ENCODE data around the gene VPS9D1. TPM values are rescaled to one million over a fixed set of nuclear protein-coding genes. Genes with fewer than 3 reads are reported as not detected.
"Not testable (repeated sequence)": the region's sequence is repeated elsewhere in the genome, so short reads cannot be mapped to it uniquely, and the experiment has no call there.

The VPS9D1 gene
- total RNA-seq, 2 donors from 2014 or later, result 9.0 to 11.0 TPM

DNA sequence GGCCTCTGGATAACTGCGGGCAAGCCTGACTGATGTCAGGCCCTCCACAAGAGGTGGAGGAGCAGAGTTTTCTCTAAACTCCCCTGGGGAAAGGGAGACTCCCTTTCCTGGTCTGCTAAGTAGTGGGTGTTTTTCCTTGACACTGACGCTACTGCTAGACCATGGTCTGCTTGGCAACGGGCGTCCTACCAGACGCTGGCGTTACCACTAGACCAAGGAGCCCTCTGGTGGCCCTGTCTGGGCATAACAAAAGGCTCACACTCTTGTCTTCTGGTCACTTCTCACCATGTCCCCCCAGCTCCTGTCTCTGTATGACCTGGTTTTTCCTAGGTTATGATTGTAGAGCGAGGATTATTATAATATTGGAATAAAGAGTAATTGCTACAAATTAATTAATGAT, 53.7 kb downstream of the VPS9D1 start:
- H3K36me3 Mint-ChIP-seq; H3K27me3 Mint-ChIP-seq; H3K4me1 Mint-ChIP-seq (ENCODE audit: low read depth in 2 of 2); ATAC-seq; H3K9me3 Mint-ChIP-seq; H3K4me3 Mint-ChIP-seq; H3K27ac Mint-ChIP-seq: not testable (repeated sequence)
- peak; percentile 54 for DNase-seq (ENCODE audit: low spot score)

DNA sequence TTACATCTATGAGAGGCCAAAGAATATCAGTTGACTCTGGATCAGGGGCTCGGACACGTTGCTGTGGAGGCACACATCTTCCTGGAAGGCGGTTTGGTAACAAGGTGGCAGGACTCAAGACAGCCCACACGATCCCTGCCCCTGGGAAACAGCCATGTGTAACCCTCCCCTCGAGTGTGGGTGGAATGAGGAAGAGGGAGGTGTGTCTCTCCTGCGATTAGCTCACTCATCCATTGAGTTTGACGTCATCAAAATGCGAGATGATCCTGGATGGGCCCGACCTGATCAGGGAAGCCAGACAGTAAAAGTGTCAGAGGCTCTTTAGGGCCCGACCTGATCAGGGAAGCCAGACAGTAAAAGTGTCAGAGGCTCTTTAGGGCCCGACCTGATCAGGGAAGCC, 56.5 kb downstream of the VPS9D1 start:
- H3K36me3 Mint-ChIP-seq, ATAC-seq: not testable (repeated sequence)

DNA sequence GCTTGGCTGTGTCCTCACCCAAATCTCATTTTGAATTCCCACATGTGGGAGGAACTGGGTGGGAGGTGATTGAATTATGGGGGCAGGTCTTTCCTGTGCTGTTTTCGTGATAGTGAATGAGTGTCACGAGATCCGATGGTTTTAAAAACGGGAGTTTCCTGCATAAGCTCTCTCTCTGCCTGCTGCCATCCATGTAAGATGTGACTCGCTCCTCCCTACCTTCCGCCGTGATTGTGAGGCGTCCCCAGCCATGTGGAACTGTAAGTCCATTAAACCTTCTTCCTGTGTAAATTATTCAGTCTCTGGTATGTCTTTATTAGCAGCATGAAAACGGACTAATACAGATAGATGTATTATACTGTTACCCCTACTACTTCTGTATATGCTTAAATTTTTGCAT, 59.5 kb downstream of the VPS9D1 start:
- Mint-ChIP-seq H3K9me3 (no peaks in the 10 kb centered on the region), H3K36me3 (peaks cover 6% of the 10 kb centered on the region), H3K27me3 (no peaks in the 10 kb centered on the region), H3K4me1 (ENCODE audit: low read depth in 2 of 2) (peaks cover 19 to 20% of the 10 kb centered on the region in 2 donors), H3K27ac (no peak overlapping the region), H3K4me3 (no peak overlapping the region)
- DNase-seq (ENCODE audit: low spot score) (peak; percentile 16), ATAC-seq (no peak)

More for the DNA sequence above, 56.5 kb downstream of the VPS9D1 start:
- peak; percentile 15 for DNase-seq (ENCODE audit: low spot score)
- not testable (repeated sequence) for H3K4me3 Mint-ChIP-seq; H3K27ac Mint-ChIP-seq; H3K4me1 Mint-ChIP-seq (ENCODE audit: low read depth in 2 of 2); H3K9me3 Mint-ChIP-seq; H3K27me3 Mint-ChIP-seq

DNA sequence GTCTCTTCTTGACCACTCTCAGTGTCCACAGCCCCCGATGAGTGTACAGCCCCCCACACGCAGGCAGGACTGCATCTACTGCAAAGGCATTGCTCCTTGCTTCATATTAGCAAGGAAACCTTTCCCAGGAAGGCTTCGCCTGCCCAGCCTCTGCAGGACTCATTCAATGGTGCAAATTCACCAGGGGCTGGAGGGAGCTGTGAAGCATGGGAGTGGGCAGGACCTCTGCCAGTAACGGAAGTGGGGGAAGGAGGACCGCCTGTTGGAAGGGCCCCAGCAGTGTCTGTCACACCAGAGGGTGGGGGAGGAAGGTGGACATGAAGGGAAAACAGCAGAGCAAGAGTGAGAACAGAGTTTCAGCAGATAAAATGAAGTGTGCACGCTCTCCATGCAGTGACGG, 60.6 kb downstream of the VPS9D1 start:
- ATAC-seq (no peak), DNase-seq (ENCODE audit: low spot score) (peak; percentile 15)
- H3K4me1 Mint-ChIP-seq (ENCODE audit: low read depth in 2 of 2), result peaks cover 23 to 27% of the 10 kb centered on the region in 2 donors
- H3K27me3 Mint-ChIP-seq, result no peaks in the 10 kb centered on the region
- peaks cover 6% of the 10 kb centered on the region for H3K36me3 Mint-ChIP-seq
- no peaks in the 10 kb centered on the region for H3K9me3 Mint-ChIP-seq
- no peak overlapping the region for H3K4me3 Mint-ChIP-seq
- no peak overlapping the region for H3K27ac Mint-ChIP-seq

DNA sequence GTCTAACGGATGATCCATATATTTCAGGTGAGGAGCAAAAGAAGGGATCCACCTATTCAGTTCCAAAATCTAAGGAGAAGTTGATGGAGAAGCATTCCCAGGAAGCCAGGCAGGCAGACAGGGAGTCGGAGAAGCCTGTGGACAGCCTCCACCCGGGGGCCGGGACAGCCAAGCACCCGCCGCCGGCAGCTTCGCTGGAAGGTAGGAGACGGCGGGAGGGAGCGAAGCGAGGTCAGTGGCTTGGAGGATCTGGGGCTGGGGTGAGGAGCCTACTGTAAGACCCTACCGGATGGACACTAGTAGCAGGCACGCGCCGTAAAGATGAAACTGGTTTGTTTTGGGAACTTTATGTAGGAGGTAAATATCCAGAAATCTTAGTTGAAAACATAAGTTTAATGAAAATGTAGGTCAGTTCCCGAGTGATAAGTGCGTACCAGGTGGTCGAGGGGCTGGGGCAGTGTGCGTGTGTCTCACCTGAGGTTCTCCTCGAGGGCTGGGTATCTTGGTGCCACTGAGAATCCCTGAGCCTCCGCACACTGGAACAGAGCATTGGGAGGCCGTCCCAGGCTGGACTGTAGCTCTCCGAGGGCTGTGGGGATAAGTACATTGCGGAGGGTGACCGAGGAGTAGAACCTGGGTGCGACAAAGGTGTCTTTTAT, 62.3 kb downstream of the VPS9D1 start:
- peaks cover 6% of the 10 kb centered on the region for H3K36me3 Mint-ChIP-seq
- ATAC-seq, result peak in 1 of 2 donors; percentile 52
- peak; percentile 56 for DNase-seq (ENCODE audit: low spot score)
- no peaks in the 10 kb centered on the region for H3K27me3 Mint-ChIP-seq
- H3K4me1 Mint-ChIP-seq (ENCODE audit: low read depth in 2 of 2), result peaks cover 23 to 33% of the 10 kb centered on the region in 2 donors
- H3K9me3 Mint-ChIP-seq, result no peaks in the 10 kb centered on the region
- H3K27ac Mint-ChIP-seq, result peak overlapping the region; percentile 77 to 80
- H3K4me3 Mint-ChIP-seq, result peak overlapping the region; percentile 94

DNA sequence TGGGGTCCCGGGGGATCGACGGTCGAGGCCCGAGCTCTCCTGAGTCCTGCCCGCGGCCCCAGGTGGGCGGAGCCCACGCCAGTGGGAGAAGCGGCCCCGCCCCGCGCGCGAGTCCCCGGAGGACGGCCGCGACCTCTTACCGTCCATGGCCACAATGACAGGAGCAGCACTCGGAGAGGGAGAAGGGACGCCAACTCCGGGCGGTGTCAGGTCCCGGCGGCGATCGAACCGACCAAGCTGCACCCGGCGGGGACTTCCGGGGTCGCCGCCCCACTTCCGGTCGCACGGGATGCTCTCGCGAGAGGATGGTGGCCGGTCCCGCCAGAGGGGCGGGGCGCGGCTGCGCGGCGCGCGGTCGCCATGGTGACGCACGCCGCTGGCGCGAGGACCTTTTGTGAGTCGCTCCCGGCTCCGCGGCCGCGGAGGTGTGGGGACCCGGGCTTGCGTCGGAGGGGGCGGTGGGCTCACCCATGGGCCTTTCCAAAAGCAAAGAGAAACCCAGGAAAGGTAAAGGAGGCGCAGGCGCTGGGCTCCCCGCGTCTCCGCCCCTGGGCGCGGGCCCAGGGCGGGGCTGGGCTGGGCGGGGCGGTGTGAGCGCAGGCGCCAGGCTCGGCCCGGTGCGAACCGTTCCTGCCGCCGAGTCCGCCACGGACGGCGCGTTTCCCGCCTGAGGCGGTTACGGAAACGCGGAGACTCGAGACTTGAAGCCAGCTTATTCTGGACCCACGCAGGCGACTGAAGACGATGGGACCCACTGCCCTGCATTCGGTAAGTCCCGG, 63.1 kb downstream of the VPS9D1 start, which contains the start of the genes CHMP1A and SPATA33:
TSS of gene CHMP1A (minus strand) at position 267 of the 779 bp plus-strand sequence. CDS start at position 147, 120 bp downstream.
TSS of gene SPATA33 (plus strand) at position 395 of the 779 bp plus-strand sequence. CDS start at position 471, 76 bp downstream.
- ATAC-seq, result peak; percentile 95 to 97
- peak within 1 kb of the TSS; percentile 77 to 82 for H3K27ac Mint-ChIP-seq
- DNase-seq (ENCODE audit: low spot score), result peak; percentile 95
- peaks cover 23 to 33% of the 10 kb centered on the region in 2 donors for H3K4me1 Mint-ChIP-seq (ENCODE audit: low read depth in 2 of 2)
- no peaks in the 10 kb centered on the region for H3K27me3 Mint-ChIP-seq
- peaks cover 6% of the 10 kb centered on the region for H3K36me3 Mint-ChIP-seq
- peak within 1 kb of the TSS; percentile 94 for H3K4me3 Mint-ChIP-seq
- no peaks in the 10 kb centered on the region for H3K9me3 Mint-ChIP-seq

Other genes with a start within 250 kb of the VPS9D1 start
- gene ANKRD11, start 230.3 kb downstream of the VPS9D1 start, total RNA-seq, result 100 to 1,000 TPM; 197 to 320 TPM
- 100 to 1,000 TPM in 1 of 2 donors, 10 to 100 TPM in 1; 88.6 to 188 TPM for gene SPG7, start 212.5 kb downstream of the VPS9D1 start, total RNA-seq
- gene RPL13, start 160.2 kb downstream of the VPS9D1 start, total RNA-seq, result 1,000 to 10,000 TPM; 1,294 to 1,944 TPM
- gene CPNE7, start 145.1 kb downstream of the VPS9D1 start, total RNA-seq, result 1 to 10 TPM in 1 of 2 donors, under 1 TPM in 1; 0.81 to 4.2 TPM
- gene DPEP1, start 107.3 kb downstream of the VPS9D1 start, total RNA-seq, result not detected
- gene CHMP1A, start 63.2 kb downstream of the VPS9D1 start, total RNA-seq, result 100 to 1,000 TPM in 1 of 2 donors, 10 to 100 TPM in 1; 92.8 to 146 TPM
- 10 to 100 TPM in 1 of 2 donors, 1 to 10 TPM in 1; 9.3 to 19.1 TPM for gene SPATA33, start 63.1 kb downstream of the VPS9D1 start, total RNA-seq
- gene CDK10, start 34.2 kb downstream of the VPS9D1 start, total RNA-seq, result 100 to 1,000 TPM in 1 of 2 donors, 10 to 100 TPM in 1; 60.8 to 115 TPM
- 1 to 10 TPM; 6.8 to 8.4 TPM for gene SPATA2L, start 19.2 kb downstream of the VPS9D1 start, total RNA-seq
- gene ZNF276, start 639 bp upstream of the VPS9D1 start, total RNA-seq, result 10 to 100 TPM; 36.0 to 72.1 TPM
- 100 to 1,000 TPM in 1 of 2 donors, 10 to 100 TPM in 1; 77.5 to 364 TPM for gene FANCA, start 95.7 kb upstream of the VPS9D1 start, total RNA-seq
- gene SPIRE2, start 107.6 kb upstream of the VPS9D1 start, total RNA-seq, result 1 to 10 TPM; 2.5 to 3.9 TPM
- gene TCF25, start 152.7 kb upstream of the VPS9D1 start, total RNA-seq, result 100 to 1,000 TPM; 239 to 382 TPM
- 10 to 100 TPM in 1 of 2 donors, 1 to 10 TPM in 1; 9.3 to 13.0 TPM for gene MC1R, start 198.0 kb upstream of the VPS9D1 start, total RNA-seq
- 10 to 100 TPM in 1 of 2 donors, 1 to 10 TPM in 1; 9.6 to 10.9 TPM for gene TUBB3, start 202.4 kb upstream of the VPS9D1 start, total RNA-seq
- gene DEF8, start 227.9 kb upstream of the VPS9D1 start, total RNA-seq, result 10 to 100 TPM; 44.2 to 55.5 TPM